Hematopoietic multipotent progenitor cell treated with erythropoietin and hydrocortisone succinate and interleukin-3 and kit ligand, for 4 days (in vitro differentiated cells): Measurements from ENCODE around the gene NPFFR1.
"Not testable (repeated sequence)": the region's sequence is repeated elsewhere in the genome, so short reads cannot be mapped to it uniquely, and the experiment has no call there.

ENCODE experiments used
- DNase-seq: peaks from one replicate; pipeline ENCODE4 v3.0.0-alpha.2; 2015

The NPFFR1 gene

GRCh38 chr10:70254778-70255328, 29.0 kb downstream of the NPFFR1 start:
- DNase-seq: no peak

- DNase-seq: no peak
These were observed 29.7 kb downstream of the NPFFR1 start for GRCh38 chr10:70253878-70254765.

DNA sequence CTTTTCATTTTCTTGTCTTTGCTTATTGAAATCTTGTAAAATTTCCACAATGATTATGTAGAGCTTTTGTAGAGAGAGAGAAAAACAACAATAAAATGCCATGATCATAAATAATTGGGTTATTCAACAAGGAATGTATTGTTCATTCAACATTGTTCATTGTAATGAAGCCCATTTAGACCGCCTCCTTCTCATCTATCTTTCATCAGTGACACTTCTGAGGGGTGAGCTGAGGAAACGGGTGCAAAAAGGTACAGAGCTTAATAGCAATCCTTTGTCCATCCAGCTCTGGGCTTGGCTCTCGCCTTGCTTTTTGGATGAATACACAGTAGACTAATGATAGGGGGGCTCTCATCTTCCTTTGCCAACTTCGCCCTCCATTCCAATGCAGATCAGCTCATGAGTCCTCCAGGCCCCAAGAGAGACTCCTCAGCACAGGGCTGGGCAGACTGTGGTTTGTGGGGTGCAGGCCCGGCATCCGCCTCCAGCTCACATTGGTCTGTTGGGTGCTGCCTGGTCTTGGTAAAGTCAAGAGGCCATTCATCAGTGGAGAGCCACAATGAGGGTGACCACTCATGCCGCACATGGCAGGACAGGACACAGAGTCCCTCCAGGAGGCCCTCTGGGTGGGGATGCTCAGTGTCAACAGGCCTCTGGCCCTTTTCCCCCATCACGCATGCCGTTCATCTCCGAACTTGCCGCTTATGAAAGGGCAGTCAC, 32.7 kb downstream of the NPFFR1 start:
- no peak for DNase-seq

DNA sequence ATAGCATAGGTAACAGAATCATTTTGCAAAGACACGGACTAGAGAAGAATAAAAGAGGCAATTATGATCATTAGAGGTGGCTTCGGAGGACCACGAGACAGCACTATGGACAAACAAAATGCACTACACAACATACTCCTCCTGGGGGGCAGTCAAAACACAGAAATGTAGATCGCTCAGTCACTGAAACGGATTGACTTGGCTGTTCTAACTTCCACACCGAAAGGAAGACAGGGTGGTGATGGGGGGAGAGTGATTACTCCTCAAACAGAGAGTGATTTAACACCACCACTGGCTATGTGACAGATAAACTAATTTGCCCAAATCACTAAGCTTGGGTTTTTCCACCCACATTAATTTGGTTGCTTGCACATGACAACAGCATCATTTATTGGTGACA, 36.4 kb downstream of the NPFFR1 start:
- DNase-seq: no peak

DNA sequence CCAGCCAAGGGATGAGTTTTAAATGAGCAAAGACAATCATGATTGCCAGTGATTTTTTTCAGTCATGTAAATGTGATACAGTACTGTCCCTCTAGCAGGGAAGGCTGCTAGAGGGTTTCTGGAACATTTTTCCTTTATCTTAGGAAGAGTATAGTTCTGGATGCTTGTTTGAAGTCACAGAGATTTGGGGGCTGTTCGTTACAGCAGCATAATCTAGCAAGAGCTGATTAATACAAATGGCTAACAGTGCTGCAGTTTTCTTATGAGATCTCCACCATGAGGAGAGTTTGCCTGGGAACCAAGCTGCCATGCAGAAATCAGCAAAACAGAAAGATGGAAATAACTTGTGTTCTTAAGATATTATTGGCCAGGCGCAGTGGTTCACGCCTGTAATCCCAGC, 42.7 kb downstream of the NPFFR1 start:
- no peak for DNase-seq

DNA sequence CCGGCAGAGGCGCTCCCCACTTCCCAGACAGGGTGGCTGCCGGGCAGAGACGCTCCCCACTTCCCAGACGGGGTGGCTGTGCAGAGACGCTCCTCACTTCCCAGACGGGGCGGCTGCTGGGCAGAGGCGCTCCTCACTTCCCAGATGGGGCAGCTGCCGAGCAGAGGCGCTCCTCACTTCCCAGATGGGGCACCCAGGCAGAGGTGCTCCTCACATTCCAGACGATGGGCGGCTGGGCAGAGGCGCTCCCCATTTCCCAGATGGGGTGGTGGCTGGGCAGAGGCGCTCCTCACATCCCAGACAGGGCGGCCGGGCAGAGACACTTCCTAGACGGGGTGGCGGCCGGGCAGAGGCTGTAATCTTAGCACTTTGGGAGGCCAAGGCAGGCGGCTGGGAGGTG, 43.8 kb downstream of the NPFFR1 start:
- not testable (repeated sequence) for DNase-seq

GRCh38 chr10:70239077-70239976, 44.5 kb downstream of the NPFFR1 start:
- not testable (repeated sequence) for DNase-seq

DNA sequence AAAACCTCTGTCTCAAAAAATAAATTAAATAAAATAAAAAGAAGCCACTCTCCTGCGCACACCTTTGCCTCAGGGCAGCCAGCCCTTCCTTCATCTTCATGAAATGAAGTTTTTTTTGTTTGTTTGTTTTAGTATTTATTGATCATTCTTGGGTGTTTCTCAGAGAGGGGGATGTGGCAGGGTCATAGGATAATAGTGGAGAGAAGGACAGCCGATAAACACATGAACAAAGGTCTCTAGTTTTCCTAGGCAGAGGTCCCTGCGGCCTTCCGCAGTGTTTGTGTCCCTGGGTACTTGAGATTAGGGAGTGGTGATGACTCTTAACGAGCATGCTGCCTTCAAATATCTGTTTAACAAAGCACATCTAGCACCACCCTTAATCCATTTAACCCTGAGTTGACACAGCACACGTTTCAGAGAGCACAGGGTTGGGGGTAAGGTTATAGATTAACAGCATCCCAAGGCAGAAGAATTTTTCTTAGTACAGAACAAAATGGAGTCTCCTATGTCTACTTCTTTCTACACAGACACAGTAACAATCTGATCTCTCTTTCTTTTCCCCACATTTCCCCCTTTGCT, 45.8 kb downstream of the NPFFR1 start:
- DNase-seq: not testable (repeated sequence)

DNA sequence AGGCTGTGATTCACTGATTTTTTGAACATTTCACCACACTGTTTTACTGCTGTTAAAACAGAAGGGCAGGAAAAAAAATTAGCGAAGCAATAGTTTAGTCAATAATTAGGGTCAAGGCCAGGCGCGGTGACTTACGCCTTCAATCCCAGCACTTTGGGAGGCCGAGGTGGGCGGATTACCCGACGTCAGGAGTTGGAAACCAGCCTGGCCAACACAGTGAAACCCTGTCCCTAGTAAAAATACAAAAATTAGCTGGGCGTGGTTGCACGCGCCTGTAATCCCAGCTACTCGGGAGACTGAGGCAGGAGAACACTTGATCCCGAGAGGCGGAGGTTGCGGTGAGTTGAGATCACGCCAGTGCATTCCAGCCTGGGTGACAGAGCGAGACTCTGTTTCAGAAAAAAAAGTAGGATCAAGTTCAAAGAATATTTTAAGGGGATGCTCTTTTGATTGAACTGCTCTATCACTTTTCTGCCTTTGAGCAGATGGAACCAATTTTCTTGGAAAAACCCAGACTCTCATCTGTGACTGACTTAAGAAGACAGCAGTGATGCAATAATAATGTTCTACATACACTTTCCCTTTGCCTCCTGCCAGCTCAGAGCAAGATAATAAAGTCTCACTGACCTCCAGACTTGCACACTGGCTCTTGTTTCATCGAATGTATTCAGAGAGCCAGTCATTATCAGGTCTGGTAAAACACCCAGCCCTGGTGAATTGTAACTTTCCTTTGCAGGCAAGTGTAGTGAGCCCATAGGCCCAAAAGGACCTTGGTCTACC, 48.9 kb downstream of the NPFFR1 start:
- DNase-seq: peak; percentile 24

GRCh38 chr10:70233939-70234300, 49.9 kb downstream of the NPFFR1 start:
- DNase-seq: no peak

DNA sequence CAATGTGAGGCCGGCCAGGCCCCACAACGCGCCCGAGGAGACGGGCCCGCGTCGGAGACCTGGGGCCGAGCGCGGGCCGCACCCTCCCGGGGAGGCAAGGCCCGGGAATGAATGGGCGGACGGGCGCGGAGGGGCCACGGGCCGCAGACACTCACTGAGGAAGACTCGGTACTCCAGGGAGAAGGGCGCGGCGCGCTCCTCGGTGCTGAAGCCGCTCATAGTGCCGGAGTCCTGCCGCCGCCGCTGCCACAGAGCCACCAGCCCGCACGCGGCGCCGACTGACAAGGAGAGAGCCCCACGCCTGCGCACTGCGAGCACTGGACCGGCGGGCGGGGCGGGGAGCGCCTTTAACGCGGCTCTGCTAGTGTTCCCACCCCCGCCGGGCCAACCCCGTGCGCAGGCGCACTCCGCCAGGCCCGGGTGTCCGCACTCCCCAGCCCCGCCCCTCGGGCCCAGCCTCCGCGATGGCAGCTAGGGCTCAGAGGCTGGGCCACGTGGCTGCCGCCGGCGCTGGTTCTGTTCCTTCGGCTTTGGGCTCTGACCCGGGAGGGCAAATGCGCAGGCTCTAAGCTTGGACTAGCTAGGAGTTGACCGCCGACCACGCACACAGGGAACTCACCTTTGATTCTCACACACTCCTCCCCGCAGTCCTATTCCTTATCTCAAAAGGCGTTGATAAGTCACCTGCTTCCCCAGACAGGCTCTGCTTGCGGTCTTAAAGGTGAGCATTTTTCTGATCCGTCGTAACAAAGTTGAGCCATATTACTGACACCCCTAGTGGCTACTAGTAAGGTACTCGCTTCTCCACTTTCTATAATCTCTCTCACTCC, 50.5 kb downstream of the NPFFR1 start, which contains the start of gene PPA1:
PPA1 (minus strand) TSS at position 321 of the 830 bp plus-strand sequence; CDS start at position 219, 102 bp downstream.
- DNase-seq: peak; percentile 98

DNA sequence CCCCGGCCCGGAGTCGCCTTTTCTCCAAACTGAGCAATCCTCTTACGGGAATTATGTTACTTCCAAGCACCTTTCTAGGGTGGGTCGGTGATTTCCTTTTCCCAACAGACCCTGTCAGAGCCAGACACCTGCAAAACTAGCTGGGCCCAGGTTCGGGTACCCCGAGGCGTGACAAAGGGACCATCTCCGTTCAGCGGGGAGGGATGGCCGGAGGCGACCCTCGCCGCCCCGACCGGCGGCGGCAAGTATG, 51.0 kb downstream of the NPFFR1 start:
- DNase-seq: no peak

DNA sequence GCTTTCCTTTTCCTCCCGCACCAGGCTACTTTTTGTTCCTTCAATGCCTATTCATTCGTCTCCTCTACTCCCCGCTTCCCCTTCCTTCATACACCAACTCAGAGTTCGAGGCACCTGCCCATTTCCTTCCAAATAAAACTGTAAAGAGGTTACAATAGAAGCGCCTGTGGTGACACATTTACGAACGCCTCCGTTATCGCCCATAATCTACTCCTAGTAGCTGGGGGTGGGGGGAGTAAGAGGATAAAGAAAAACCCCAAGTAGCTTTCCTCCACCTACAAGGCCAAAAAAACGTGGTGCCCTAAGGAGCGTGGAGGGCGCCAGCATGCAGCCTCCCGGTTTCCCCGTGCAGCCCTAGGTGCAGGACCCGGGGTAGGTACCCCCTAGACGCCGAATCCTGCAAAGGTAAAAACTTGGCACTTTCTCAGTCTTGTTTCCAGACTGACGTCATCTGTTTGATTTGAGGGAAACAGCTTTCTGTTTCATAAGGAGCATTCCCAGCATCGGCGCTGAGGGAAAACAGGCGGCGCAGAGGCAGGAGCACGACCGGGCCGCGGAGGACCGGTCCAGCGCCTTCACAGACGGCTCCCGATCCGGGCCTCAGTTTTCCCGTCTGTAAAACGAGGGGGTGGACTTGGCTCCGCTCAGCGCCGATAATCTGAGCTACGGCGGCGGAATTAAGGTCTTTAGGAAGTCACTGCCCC, 51.5 kb downstream of the NPFFR1 start:
- peak; percentile 69 for DNase-seq

GRCh38 chr10:70228491-70228890, 55.3 kb downstream of the NPFFR1 start:
- no peak for DNase-seq

GRCh38 chr10:70227548-70228320, 56.1 kb downstream of the NPFFR1 start:
- DNase-seq: no peak

DNA sequence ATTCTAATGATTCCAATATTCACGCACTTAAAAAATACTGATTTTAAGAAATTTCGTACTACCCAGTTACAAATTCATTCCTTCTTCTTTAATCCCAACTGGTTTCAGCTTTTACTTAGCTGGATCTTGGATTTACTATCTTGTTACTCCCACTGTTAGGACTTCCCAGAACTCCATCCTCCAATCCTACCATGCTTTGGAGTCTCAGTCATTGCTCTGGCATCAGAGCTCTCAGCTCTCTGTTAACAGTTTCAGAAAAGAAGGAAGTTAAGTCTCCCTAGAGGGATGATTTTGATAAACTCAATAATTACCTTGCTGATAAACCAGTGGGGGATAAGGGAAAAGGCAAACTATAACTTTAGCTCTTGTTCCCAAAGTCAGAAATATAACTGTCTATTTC, 60.1 kb downstream of the NPFFR1 start:
- no peak for DNase-seq

DNA sequence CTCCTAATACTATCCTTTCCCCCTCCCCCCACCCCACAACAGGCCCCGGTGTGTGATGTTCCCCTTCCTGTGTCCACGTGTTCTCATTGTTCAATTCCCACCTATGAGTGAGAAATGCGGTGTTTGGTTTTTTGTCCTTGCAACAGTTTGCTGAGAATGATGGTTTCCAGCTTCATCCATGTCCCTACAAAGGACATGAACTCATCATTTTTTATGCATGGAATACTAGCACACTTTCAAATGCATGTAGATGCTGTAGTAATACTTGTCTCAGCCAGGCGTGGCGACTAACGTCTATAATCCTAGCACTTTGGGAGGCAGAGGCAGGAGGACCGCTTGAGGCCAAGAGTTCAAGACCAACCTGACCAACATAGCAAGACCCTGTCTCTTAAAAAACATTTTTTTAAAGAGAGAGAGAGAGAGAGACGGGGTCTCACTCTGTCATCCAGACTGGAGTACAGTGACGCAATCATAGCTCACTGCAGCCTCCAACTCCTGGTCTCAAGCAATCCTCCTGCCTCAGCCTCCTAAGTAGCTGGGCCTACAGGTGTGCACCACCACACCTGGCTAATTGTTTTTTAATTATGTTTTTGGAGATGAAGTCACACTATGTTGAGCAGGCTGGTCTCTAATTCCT, 60.9 kb downstream of the NPFFR1 start:
- DNase-seq: not testable (repeated sequence)

- no peak for DNase-seq
These were observed 61.4 kb downstream of the NPFFR1 start for GRCh38 chr10:70222340-70222794.

DNA sequence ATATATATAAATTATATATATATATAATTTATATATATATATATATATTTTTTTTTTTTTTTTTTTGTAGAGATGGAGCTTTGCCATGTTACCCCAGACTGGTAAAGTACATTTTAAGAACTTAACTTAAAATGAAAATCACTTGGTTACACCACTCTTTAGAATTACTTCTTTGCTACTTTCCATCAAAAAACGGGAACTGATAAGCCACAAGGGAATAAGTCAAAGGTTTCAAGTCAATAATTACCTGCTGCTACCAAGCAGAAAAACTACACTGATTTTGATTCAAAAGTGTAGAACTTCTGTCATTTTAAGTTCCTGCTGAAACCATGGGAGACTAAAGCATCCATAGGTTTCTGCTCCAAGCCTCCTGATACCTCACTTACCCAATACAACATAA, 62.8 kb downstream of the NPFFR1 start:
- DNase-seq: no peak
